GM12878 (cell line): ENCODE results near the gene DNAH1.

ENCODE experiments used
- GABPA ChIP-seq: IDR thresholded peaks from 2 replicates; pipeline ENCODE4 v1.6.1; 2014; ENCODE audit warnings: antibody characterized with exemption, low read depth, mild to moderate bottlenecking, inconsistent platforms
- NFYB ChIP-seq: IDR thresholded peaks from 2 replicates; pipeline ENCODE4 v1.6.1; 2011; ENCODE audit warnings: low read depth, mild to moderate bottlenecking, low read length, improper control_type of control experiment, moderate library complexity; ENCODE audit not compliant: insufficient read depth
- POLR2A ChIP-seq: IDR thresholded peaks from 2 replicates; pipeline ENCODE4 v1.6.1; 2011; ENCODE audit warnings: low read depth, mild to moderate bottlenecking, low read length
- SP1 ChIP-seq: IDR thresholded peaks from one replicate; pipeline ENCODE4 v1.6.1; 2011; ENCODE audit warnings: low read depth, low read length
- TF ChIP-seq, protein P1 (sequence below), 3 experiments: IDR thresholded peaks in 2 of 3; conservative IDR thresholded peaks in 1 of 3; 2 replicates each; pipeline ENCODE4 v1.5.1; 2011; ENCODE audit warnings: low read depth in 3 of 3, low read length in 3 of 3, mild to moderate bottlenecking in 3 of 3, control low read depth in 2 of 3, moderate library complexity in 2 of 3, inconsistent platforms in 1 of 3, mixed read lengths in 1 of 3; ENCODE audit not compliant: control insufficient read depth in 2 of 3, insufficient read depth in 1 of 3; ENCODE audit errors: extremely low read depth in 1 of 3
- TF ChIP-seq, protein P2 (sequence below): fragments of 450-650 bp; IDR thresholded peaks from 2 replicates; pipeline ENCODE4 v1.6.1; 2017; ENCODE audit warnings: mild to moderate bottlenecking, low read depth, inconsistent platforms; ENCODE audit not compliant: poor library complexity, severe bottlenecking

DNA sequence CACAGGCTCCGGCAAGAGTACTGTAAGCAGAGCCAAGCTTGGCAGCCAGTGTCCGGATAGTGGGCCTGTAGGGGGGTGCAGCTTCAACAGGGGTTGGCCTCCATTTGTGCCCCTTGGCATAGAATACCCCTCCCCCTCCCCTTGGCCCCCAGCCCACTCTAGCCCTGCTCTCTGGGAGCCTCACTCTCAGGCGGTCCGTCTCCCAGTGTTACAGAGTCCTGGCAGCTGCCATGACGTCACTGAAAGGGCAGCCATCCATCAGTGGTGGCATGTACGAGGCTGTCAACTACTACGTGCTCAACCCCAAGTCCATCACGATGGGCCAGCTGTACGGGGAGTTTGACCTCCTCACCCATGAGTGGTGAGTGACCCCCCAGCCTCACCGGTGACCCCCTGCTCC lies 50.4 kb downstream of the DNAH1 start:
- TF ChIP-seq, protein P1, sequence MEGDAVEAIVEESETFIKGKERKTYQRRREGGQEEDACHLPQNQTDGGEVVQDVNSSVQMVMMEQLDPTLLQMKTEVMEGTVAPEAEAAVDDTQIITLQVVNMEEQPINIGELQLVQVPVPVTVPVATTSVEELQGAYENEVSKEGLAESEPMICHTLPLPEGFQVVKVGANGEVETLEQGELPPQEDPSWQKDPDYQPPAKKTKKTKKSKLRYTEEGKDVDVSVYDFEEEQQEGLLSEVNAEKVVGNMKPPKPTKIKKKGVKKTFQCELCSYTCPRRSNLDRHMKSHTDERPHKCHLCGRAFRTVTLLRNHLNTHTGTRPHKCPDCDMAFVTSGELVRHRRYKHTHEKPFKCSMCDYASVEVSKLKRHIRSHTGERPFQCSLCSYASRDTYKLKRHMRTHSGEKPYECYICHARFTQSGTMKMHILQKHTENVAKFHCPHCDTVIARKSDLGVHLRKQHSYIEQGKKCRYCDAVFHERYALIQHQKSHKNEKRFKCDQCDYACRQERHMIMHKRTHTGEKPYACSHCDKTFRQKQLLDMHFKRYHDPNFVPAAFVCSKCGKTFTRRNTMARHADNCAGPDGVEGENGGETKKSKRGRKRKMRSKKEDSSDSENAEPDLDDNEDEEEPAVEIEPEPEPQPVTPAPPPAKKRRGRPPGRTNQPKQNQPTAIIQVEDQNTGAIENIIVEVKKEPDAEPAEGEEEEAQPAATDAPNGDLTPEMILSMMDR (IDR thresholded peaks at IDR 0.05 in 2 of 3, conservative IDR thresholded peaks at IDR 0.05 in 1 of 3; ENCODE audit: control insufficient read depth in 2 of 3, extremely low read depth in 1 of 3, insufficient read depth in 1 of 3, low read depth in 3 of 3, low read length in 3 of 3): no peak
- TF ChIP-seq POLR2A (no peak), GABPA (no peak), SP1 (no peak), NFYB (no peak)
- TF ChIP-seq, protein P2, sequence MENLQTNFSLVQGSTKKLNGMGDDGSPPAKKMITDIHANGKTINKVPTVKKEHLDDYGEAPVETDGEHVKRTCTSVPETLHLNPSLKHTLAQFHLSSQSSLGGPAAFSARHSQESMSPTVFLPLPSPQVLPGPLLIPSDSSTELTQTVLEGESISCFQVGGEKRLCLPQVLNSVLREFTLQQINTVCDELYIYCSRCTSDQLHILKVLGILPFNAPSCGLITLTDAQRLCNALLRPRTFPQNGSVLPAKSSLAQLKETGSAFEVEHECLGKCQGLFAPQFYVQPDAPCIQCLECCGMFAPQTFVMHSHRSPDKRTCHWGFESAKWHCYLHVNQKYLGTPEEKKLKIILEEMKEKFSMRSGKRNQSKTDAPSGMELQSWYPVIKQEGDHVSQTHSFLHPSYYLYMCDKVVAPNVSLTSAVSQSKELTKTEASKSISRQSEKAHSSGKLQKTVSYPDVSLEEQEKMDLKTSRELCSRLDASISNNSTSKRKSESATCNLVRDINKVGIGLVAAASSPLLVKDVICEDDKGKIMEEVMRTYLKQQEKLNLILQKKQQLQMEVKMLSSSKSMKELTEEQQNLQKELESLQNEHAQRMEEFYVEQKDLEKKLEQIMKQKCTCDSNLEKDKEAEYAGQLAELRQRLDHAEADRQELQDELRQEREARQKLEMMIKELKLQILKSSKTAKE: no peak
